Esophagus muscularis mucosa (tissue), 3 donors: ENCODE measurements around the gene MSX1.

Experiments
- POLR2A ChIP-seq: fragments of 450-650 bp; IDR thresholded peaks from one replicate; pipeline ENCODE4 v1.6.1; 2017; ENCODE audit warnings: antibody characterized with exemption, moderate library complexity, mild to moderate bottlenecking, low read depth
- TF ChIP-seq, protein P1 (sequence below), 3 experiments: fragments of 200-600 bp in 2 of 3; fragments of 450-650 bp in 1 of 3; sonication (generic) in 2 of 3; IDR thresholded peaks; one replicate each; pipeline ENCODE4 v1.5.1; 2017 to 2019; ENCODE audit warnings: antibody characterized with exemption in 3 of 3, mild to moderate bottlenecking in 2 of 3, moderate library complexity in 1 of 3

DNA sequence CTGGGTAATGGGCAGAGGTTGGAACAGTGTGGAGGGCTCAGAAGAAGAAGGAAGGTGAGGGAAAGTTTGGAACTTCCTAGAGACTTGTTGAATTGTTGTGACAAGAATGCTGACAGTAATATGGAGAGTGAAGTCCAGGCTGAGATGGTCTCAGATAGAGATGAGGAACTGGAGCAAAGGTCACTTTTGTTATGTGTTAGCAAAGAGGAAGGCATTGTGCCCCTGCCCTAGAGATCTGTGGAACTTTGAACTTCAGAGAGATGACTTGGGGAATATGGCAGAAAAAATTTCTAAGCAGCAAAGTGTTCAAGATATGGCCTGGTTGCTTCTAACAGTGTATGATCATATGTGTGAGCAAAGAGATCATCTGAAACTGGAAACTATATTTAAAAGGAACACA is 37.9 kb upstream of the MSX1 start:
- TF ChIP-seq, protein P1, sequence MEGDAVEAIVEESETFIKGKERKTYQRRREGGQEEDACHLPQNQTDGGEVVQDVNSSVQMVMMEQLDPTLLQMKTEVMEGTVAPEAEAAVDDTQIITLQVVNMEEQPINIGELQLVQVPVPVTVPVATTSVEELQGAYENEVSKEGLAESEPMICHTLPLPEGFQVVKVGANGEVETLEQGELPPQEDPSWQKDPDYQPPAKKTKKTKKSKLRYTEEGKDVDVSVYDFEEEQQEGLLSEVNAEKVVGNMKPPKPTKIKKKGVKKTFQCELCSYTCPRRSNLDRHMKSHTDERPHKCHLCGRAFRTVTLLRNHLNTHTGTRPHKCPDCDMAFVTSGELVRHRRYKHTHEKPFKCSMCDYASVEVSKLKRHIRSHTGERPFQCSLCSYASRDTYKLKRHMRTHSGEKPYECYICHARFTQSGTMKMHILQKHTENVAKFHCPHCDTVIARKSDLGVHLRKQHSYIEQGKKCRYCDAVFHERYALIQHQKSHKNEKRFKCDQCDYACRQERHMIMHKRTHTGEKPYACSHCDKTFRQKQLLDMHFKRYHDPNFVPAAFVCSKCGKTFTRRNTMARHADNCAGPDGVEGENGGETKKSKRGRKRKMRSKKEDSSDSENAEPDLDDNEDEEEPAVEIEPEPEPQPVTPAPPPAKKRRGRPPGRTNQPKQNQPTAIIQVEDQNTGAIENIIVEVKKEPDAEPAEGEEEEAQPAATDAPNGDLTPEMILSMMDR (IDR thresholded peaks at IDR 0.05): no peak
- TF ChIP-seq POLR2A: no peak
